BLaER1 treated with 17β-estradiol and CSF1 and Interleukin-3, amounts not matched to agents 10 nM and 100 nM (cell line): ENCODE measurements around the gene ABCC11.
A peak's percentile ranks its signal among the peaks of the same experiment; 100 is the strongest.

Experiments used
- H3K27ac ChIP-seq, 11 experiments: shearing (Covaris generic); formaldehyde crosslinking; 2 replicates each; pipeline ENCODE4 v1.8.1; 2022
- H3K27me3 ChIP-seq, 11 experiments: shearing (Covaris generic); formaldehyde crosslinking; 2 replicates each; pipeline ENCODE4 v1.8.1; 2022
- H3K36me3 ChIP-seq, 11 experiments: shearing (Covaris generic); formaldehyde crosslinking; 2 replicates each; pipeline ENCODE4 v1.8.1; 2022
- H3K4me1 ChIP-seq, 10 experiments: shearing (Covaris generic); formaldehyde crosslinking; 2 replicates each; pipeline ENCODE4 v1.8.1; 2022
- H3K4me2 ChIP-seq, 11 experiments: shearing (Covaris generic); formaldehyde crosslinking; 2 replicates each; pipeline ENCODE4 v1.8.1; 2022
- H3K4me3 ChIP-seq, 10 experiments: shearing (Covaris generic); formaldehyde crosslinking; 2 replicates each; pipeline ENCODE4 v1.8.1; 2022
- H3K9ac ChIP-seq, 11 experiments: shearing (Covaris generic); formaldehyde crosslinking; 2 replicates each; pipeline ENCODE4 v1.8.1; 2022
- H3K9me3 ChIP-seq, 11 experiments: shearing (Covaris generic); formaldehyde crosslinking; replicated peaks in 1 of 11; 2 replicates each; pipeline ENCODE4 v1.8.1; 2022
- H4K20me1 ChIP-seq, 11 experiments: shearing (Covaris generic); formaldehyde crosslinking; 2 replicates each; pipeline ENCODE4 v1.8.1; 2022
- Cebpa-rat ChIP-seq, 11 experiments: shearing (Covaris generic); IDR thresholded peaks; 2 replicates each; pipeline ENCODE4 v1.8.1; 2022

ABCC11 gene

DNA sequence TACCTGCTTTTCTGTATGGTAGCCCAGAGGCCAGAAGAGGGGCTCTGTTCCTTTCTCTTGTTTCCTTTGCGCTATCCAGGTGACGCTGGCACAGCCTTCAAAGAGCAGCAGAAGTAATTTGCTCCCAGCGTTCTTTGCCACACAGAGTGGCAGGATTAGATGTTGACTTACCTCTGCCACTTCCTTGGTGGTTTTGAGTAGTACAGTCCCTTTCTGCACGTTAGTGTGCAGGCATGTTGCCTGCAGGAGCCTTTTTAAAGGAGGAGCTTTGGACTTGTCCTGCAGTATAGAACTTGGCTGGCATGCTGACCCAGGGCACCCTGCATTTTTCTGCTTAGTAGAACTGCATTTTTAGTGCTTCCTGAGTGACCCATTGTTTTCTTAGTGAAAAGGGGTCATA is at the start of gene ABCC11:
Gene ABCC11, minus strand, starts transcription at position 229 of the 400 bp plus-strand sequence. CDS start 15,618 bp downstream, outside the sequence.
- H3K4me2 ChIP-seq: peak within 1 kb of the TSS in 7 of 11 experiments; percentile 91 to 98 (median 95); a peak in 11 of 22 replicates
- peaks cover 13 to 23% (median 20%) of the 10 kb centered on the region in 10 experiments for H3K4me1 ChIP-seq
- no peak for TF ChIP-seq Cebpa-rat (IDR thresholded peaks at IDR 0.05)
- H3K27ac ChIP-seq: no peak within 1 kb of the TSS
- H3K4me3 ChIP-seq: no peak within 1 kb of the TSS
- H3K9me3 ChIP-seq: no peaks in the 10 kb centered on the region
- no peaks in the 10 kb centered on the region for H3K27me3 ChIP-seq
- peaks cover 42 to 78% (median 65%) of the 10 kb centered on the region in 11 experiments; a peak in 21 of 22 replicates for H4K20me1 ChIP-seq
- H3K9ac ChIP-seq: peak within 1 kb of the TSS in 6 of 11 experiments; percentile 2 to 94 (median 10); a peak in 3 of 22 replicates
- H3K36me3 ChIP-seq: peaks cover 5 to 30% (median 11%) of the 10 kb centered on the region in 11 experiments; a peak in 21 of 22 replicates

DNA sequence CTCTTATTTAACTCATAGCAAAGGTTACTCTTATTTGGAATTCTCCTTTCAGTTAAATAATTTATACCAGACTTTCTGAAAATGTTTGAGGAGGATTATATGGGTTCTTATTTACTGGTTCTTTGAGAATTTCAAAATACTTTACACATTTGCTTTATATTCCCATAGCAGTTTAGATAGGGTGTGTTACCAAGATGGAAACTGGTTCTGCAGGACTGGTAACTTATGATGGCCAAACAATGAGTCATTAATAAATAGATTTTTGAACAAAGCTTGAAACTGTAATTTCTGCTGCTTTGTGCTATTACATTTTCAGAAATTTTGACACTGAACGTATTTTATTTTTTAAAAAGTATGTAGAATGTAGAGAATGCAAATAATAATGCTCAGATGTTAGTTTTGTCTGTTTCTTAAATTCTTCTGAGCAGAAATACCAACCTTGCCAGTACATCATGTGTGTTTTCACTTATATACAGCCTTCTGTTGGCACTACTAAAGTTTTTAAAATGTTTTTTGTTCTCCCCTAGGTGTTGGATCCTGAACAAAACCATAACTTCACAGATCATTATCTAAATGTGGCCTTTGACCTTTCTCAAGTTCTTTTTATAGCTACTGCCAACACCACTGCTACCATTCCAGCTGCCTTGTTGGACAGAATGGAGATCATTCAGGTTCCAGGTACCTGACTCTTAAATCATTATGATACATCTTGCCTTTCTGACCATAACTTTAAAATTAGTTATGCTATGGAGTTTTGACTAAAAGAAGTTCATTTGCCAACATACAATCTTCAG is 48.3 kb upstream of the ABCC11 start:
- TF ChIP-seq Cebpa-rat (IDR thresholded peaks at IDR 0.05): no peak
- no peaks in the 10 kb centered on the region; a peak in 1 of 22 replicates for H4K20me1 ChIP-seq
- peaks cover 0 to 10% (median under 1%) of the 10 kb centered on the region in 10 experiments; a peak in 7 of 20 replicates for H3K4me1 ChIP-seq
- no peak overlapping the region for H3K4me3 ChIP-seq
- H3K27ac ChIP-seq: no peak overlapping the region
- H3K36me3 ChIP-seq: peaks cover 79 to 100% (median 93%) of the 10 kb centered on the region in 11 experiments
- H3K9ac ChIP-seq: no peak overlapping the region
- H3K27me3 ChIP-seq: no peaks in the 10 kb centered on the region
- no peak overlapping the region for H3K4me2 ChIP-seq
- H3K9me3 ChIP-seq: no peaks in the 10 kb centered on the region

GRCh38 chr16:48294724-48295123 is 47.4 kb upstream of the ABCC11 start:
- Histone ChIP-seq H3K27ac (no peak overlapping the region), H3K4me3 (no peak overlapping the region), H3K9me3 (no peaks in the 10 kb centered on the region), H3K4me2 (no peak overlapping the region), H3K27me3 (no peaks in the 10 kb centered on the region), H3K4me1 (peaks cover 0 to 14% (median 6%) of the 10 kb centered on the region in 10 experiments; a peak in 8 of 20 replicates), H3K9ac (no peak overlapping the region), H3K36me3 (peaks cover 79 to 100% (median 92%) of the 10 kb centered on the region in 11 experiments), H4K20me1 (no peaks in the 10 kb centered on the region; a peak in 1 of 22 replicates)
- TF ChIP-seq Cebpa-rat (IDR thresholded peaks at IDR 0.05): no peak

DNA sequence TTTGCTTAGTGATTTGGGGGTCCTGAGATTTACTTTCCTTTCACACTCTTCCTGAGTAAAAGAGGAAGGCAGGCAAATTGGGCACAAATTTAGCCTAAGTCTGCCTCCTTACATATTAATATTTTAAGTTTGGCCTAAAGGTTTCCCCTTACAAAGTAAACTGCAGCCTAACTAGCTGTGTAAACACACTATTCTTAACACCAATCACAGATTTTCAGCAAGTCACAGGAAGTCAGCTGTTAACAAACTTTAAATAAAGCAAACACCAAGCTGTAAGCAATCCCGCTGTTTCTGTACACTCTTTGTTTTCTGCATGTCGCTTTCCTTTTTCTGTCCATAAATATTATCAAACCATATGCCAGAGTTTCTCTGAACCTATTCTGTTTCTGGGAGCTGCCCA is 45.1 kb upstream of the ABCC11 start:
- Histone ChIP-seq H3K4me1 (peaks cover 0 to 14% (median 6%) of the 10 kb centered on the region in 10 experiments; a peak in 8 of 20 replicates), H3K9ac (no peak overlapping the region), H3K36me3 (peaks cover 80 to 100% (median 92%) of the 10 kb centered on the region in 11 experiments), H3K27ac (no peak overlapping the region), H3K4me3 (no peak overlapping the region), H3K9me3 (peaks cover 1 to 4% (median 3%) of the 10 kb centered on the region in 11 experiments), H4K20me1 (no peaks in the 10 kb centered on the region; a peak in 1 of 22 replicates), H3K4me2 (no peak overlapping the region), H3K27me3 (no peaks in the 10 kb centered on the region)
- TF ChIP-seq Cebpa-rat (IDR thresholded peaks at IDR 0.05): no peak

- no peak overlapping the region for H3K27ac ChIP-seq
- H4K20me1 ChIP-seq: no peaks in the 10 kb centered on the region; a peak in 1 of 22 replicates
- H3K9ac ChIP-seq: no peak overlapping the region
- H3K4me3 ChIP-seq: no peak overlapping the region
- peaks cover 80 to 100% (median 92%) of the 10 kb centered on the region in 11 experiments for H3K36me3 ChIP-seq
- TF ChIP-seq Cebpa-rat (IDR thresholded peaks at IDR 0.05): no peak
- H3K4me2 ChIP-seq: no peak overlapping the region
- no peaks in the 10 kb centered on the region for H3K27me3 ChIP-seq
- peaks cover 0 to 14% (median 6%) of the 10 kb centered on the region in 10 experiments; a peak in 8 of 20 replicates for H3K4me1 ChIP-seq
- peaks cover 8 to 11% (median 10%) of the 10 kb centered on the region in 11 experiments for H3K9me3 ChIP-seq
These were observed 44.4 kb upstream of the ABCC11 start for GRCh38 chr16:48291754-48292153.

DNA sequence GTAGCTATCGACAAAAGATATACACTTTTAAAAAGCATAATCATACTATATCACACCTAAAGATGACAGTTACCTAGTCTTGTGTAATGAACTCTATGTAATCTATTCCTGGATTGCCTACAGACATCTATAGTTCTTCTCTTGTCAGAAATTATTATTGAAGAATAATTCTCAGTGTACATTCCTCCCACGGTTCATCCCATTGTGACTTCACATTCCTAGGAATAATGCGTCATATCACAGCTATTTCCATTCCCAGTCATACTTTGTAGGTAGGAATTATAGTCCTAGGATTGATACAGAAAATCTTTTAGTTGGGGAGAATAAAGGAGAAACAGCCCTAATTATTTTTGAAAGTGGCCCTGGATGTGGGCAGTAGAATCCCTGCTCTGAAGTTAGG is 44.0 kb upstream of the ABCC11 start:
- H3K4me2 ChIP-seq: no peak overlapping the region
- H3K27me3 ChIP-seq: no peaks in the 10 kb centered on the region
- H3K4me1 ChIP-seq: peaks cover 0 to 14% (median 6%) of the 10 kb centered on the region in 10 experiments; a peak in 8 of 20 replicates
- H3K4me3 ChIP-seq: no peak overlapping the region
- no peak overlapping the region for H3K27ac ChIP-seq
- TF ChIP-seq Cebpa-rat (IDR thresholded peaks at IDR 0.05): no peak
- H3K36me3 ChIP-seq: peaks cover 80 to 100% (median 92%) of the 10 kb centered on the region in 11 experiments
- H3K9ac ChIP-seq: no peak overlapping the region
- H3K9me3 ChIP-seq: peaks cover 13 to 15% (median 15%) of the 10 kb centered on the region in 11 experiments
- H4K20me1 ChIP-seq: no peaks in the 10 kb centered on the region; a peak in 1 of 22 replicates

DNA sequence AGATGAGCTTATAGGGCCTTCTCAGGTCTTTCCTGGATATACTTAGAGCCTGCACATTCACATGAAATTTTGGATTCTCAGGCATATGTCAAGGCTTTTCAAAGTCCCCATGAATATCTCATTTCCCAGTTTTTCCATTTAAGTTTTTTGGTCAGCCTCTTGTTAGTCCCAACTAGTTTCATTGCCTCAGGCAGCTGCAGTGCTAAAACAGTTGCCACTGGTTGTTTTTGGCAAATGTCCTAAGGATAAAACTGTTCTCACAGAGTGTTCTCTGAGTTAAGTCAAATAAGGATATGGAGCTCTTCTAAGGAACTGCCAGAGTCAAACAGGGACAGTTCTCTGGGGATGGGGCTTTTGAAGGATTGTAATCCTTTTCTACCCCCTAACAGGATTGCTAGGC is 39.9 kb upstream of the ABCC11 start:
- Histone ChIP-seq H3K27ac (no peak overlapping the region), H3K4me1 (peaks cover 0 to 21% (median 13%) of the 10 kb centered on the region in 10 experiments; a peak in 12 of 20 replicates), H3K36me3 (peaks cover 75 to 100% (median 93%) of the 10 kb centered on the region in 11 experiments), H3K4me2 (no peak overlapping the region), H3K9me3 (peaks cover 21 to 28% (median 22%) of the 10 kb centered on the region in 11 experiments), H3K27me3 (no peaks in the 10 kb centered on the region), H3K9ac (no peak overlapping the region), H3K4me3 (no peak overlapping the region; a peak in 2 of 20 replicates), H4K20me1 (no peaks in the 10 kb centered on the region; a peak in 2 of 22 replicates)
- no peak for TF ChIP-seq Cebpa-rat (IDR thresholded peaks at IDR 0.05)

DNA sequence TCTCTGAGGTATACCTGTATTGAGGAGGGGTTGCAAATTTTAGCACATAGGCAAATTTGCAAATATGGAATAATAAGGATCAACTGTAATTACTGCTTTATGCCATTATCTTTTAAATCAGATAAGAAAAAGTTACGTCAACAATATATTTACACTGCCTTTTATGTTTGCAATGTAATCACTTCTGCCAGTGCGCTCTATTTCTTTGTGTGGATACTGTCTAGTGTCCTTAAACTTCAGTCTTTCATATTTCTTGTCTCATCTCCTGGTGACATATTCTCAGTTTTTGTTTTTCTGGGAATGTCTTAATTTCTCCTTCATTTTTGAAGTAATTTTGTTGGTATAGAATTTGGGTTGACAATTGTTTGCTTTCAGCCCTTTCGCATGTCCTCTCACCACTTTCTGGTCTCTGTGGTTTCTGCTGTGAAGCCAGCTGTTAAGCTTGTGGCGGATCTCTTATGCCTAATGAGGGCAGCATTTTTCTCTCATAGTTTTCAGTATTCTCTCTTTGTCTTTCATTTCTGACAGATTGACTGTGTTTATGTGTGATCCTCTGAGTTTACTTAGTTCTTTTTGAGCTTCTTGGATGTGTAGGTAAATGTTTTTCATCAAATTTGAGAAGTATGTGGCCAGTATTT is 37.6 kb upstream of the ABCC11 start:
- Histone ChIP-seq H3K27me3 (no peaks in the 10 kb centered on the region), H3K4me1 (peaks cover under 1 to 12% (median 8%) of the 10 kb centered on the region in 10 experiments; a peak in 17 of 20 replicates), H3K27ac (no peak overlapping the region), H3K36me3 (peaks cover 65 to 92% (median 85%) of the 10 kb centered on the region in 11 experiments), H4K20me1 (no peaks in the 10 kb centered on the region; a peak in 2 of 22 replicates), H3K4me3 (no peak overlapping the region), H3K9ac (no peak overlapping the region), H3K4me2 (peak overlapping the region in 1 of 11 experiments; percentile 20; a peak in 2 of 22 replicates), H3K9me3 (peaks cover 21 to 28% (median 22%) of the 10 kb centered on the region in 11 experiments)
- no peak for TF ChIP-seq Cebpa-rat (IDR thresholded peaks at IDR 0.05)
